ENCODE data around the gene ALLC. TPM values are rescaled to one million over a fixed set of nuclear protein-coding genes. Genes with fewer than 3 reads are reported as not detected.

Gene ALLC
- total and polyA plus RNA-seq, 2 experiments from 2014 or later = not detected

DNA sequence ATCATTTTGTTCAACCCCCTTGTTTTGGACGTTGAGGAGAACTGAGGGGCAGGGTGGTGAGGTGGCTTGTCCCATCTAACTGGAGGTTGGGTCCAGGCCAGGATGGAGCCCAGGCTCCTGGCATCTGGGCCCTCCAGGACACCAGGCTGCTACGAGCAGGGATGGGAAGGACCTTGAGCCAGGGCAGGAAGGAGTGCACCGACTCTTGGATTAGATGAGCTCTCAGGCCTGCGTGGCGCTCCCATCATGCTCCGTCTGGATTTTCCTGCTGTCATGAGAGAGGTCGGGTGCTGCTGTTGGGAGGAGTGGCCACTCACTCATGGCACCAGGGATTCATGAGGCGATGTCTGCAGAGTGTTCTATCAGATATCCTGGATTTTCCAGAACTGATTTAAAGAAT lies 18.3 kb upstream of the ALLC start:
- no peaks in the 10 kb centered on the region for H3K9me2 ChIP-seq (ENCODE audit: insufficient read depth)

More for the DNA sequence above, 18.3 kb upstream of the ALLC start:
- Histone ChIP-seq H3F3A (replicated peaks; ENCODE audit: low read depth) (no peaks in the 10 kb centered on the region), H2AFZ (no peak overlapping the region), H4K20me1 (replicated peaks; ENCODE audit: insufficient read depth) (no peaks in the 10 kb centered on the region), H3K4me1 (ENCODE audit: insufficient read depth) (no peaks in the 10 kb centered on the region), H3K4me3 (no peak overlapping the region), H3K27me3 (ENCODE audit: insufficient read depth) (no peaks in the 10 kb centered on the region), H3K27ac (ENCODE audit: low read depth) (no peak overlapping the region), H3K4me2 (no peak overlapping the region), H3K36me3 (ENCODE audit: insufficient read depth) (no peaks in the 10 kb centered on the region), H3K79me2 (replicated peaks; ENCODE audit: insufficient read depth) (no peaks in the 10 kb centered on the region)
- H3K27ac Mint-ChIP-seq = no peak overlapping the region
- TF ChIP-seq ZNF462 (CRISPR knock-in tag; IDR thresholded peaks at IDR 0.05) (no peak), ZNF114 (CRISPR knock-in tag; IDR thresholded peaks at IDR 0.05) (no peak), EZH2 (IDR thresholded peaks at IDR 0.05; ENCODE audit: low read depth, unreplicated experiment) (no peak), STAT1 (IDR thresholded peaks at IDR 0.05; ENCODE audit: unreplicated experiment) (no peak), EZH2phosphoT487 (IDR thresholded peaks at IDR 0.05; ENCODE audit: unreplicated experiment) (no peak), ZNF331 (CRISPR knock-in tag; IDR thresholded peaks at IDR 0.05; ENCODE audit: low read depth) (no peak), JUNB (IDR thresholded peaks at IDR 0.05; ENCODE audit: unreplicated experiment) (no peak), POLR2AphosphoS5 (IDR thresholded peaks at IDR 0.05; ENCODE audit: low read depth) (no peak), REST (IDR thresholded peaks at IDR 0.05; ENCODE audit: unreplicated experiment) (no peak), NANOG (IDR thresholded peaks at IDR 0.05; ENCODE audit: borderline replicate concordance) (no peak)
- H3K4me3 Mint-ChIP-seq = no peak overlapping the region
- DNase-seq (ENCODE audit: low spot score) (no peak), ATAC-seq (no peak)
- H3K9me3 Mint-ChIP-seq = no peaks in the 10 kb centered on the region; the same call in 2 of the 3 replicates
- H3K4me1 Mint-ChIP-seq = no peaks in the 10 kb centered on the region
- peaks cover 17% of the 10 kb centered on the region for H3K27me3 Mint-ChIP-seq (ENCODE audit: insufficient read depth, low read depth, poor library complexity)
- H3K36me3 Mint-ChIP-seq (ENCODE audit: low read depth) = no peaks in the 10 kb centered on the region; the same call in 2 of the 3 replicates

All from GM23338 (cell line).